Measurements from ENCODE around the gene PLEKHG3. TPM values are rescaled to one million over a fixed set of nuclear protein-coding genes. Genes with fewer than 3 reads are reported as not detected.

PLEKHG3 gene
- total RNA-seq, 1 donor from 2014 or later, result 12.6 TPM

GRCh38 chr14:64796369-64796768, 92.1 kb downstream of the PLEKHG3 start:
- Histone ChIP-seq H3K9me3 (ENCODE audit: low read depth) (no peaks in the 10 kb centered on the region), H3K27ac (no peak overlapping the region), H2AFZ (replicated peaks) (peak overlapping the region; percentile 24), H4K20me1 (ENCODE audit: low read depth) (no peaks in the 10 kb centered on the region), H3K27me3 (no peaks in the 10 kb centered on the region), H3K4me1 (peaks cover 3% of the 10 kb centered on the region), H3K79me2 (ENCODE audit: low read depth) (no peaks in the 10 kb centered on the region), H3K9ac (no peak overlapping the region), H3K4me3 (no peak overlapping the region), H3K36me3 (no peaks in the 10 kb centered on the region), H3F3A (ENCODE audit: low read depth) (no peaks in the 10 kb centered on the region), H3K4me2 (no peak overlapping the region)
- no peak overlapping the region for H3K4me3 Mint-ChIP-seq
- H3K27me3 Mint-ChIP-seq (ENCODE audit: insufficient read depth, low read depth), result peaks cover 5% of the 10 kb centered on the region
- H3K27ac Mint-ChIP-seq, result no peak overlapping the region
- no peaks in the 10 kb centered on the region for H3K36me3 Mint-ChIP-seq
- DNase-seq (ENCODE audit: low spot score), result no peak
- H3K4me1 Mint-ChIP-seq, result no peaks in the 10 kb centered on the region
- H3K9me3 Mint-ChIP-seq, result no peaks in the 10 kb centered on the region
- TF ChIP-seq EZH2phosphoT487 (IDR thresholded peaks at IDR 0.05) (no peak), EZH2 (IDR thresholded peaks at IDR 0.05) (no peak), CTCF (IDR thresholded peaks at IDR 0.05) (no peak)

- Mint-ChIP-seq H3K4me3 (no peak overlapping the region), H3K27ac (no peak overlapping the region)
These were observed 95.3 kb downstream of the PLEKHG3 start for GRCh38 chr14:64799555-64799954.

More at GRCh38 chr14:64799555-64799954, 95.3 kb downstream of the PLEKHG3 start:
- H4K20me1 ChIP-seq (ENCODE audit: low read depth), result no peaks in the 10 kb centered on the region
- H3K27me3 Mint-ChIP-seq (ENCODE audit: insufficient read depth, low read depth), result peaks cover 11% of the 10 kb centered on the region
- H3K4me1 Mint-ChIP-seq, result no peaks in the 10 kb centered on the region
- no peak overlapping the region for H3K9ac ChIP-seq
- H3K36me3 Mint-ChIP-seq, result no peaks in the 10 kb centered on the region
- no peaks in the 10 kb centered on the region for H3K9me3 Mint-ChIP-seq
- no peak overlapping the region for H3K4me3 ChIP-seq
- no peaks in the 10 kb centered on the region for H3K9me3 ChIP-seq (ENCODE audit: low read depth)
- no peak overlapping the region for H3K27ac ChIP-seq
- H3K79me2 ChIP-seq (ENCODE audit: low read depth), result no peaks in the 10 kb centered on the region
- no peak overlapping the region for H3K4me2 ChIP-seq
- no peaks in the 10 kb centered on the region for H3K27me3 ChIP-seq
- no peaks in the 10 kb centered on the region for H3K36me3 ChIP-seq
- H3F3A ChIP-seq (ENCODE audit: low read depth), result no peaks in the 10 kb centered on the region
- H3K4me1 ChIP-seq, result peaks cover 4% of the 10 kb centered on the region
- H2AFZ ChIP-seq (replicated peaks), result no peak overlapping the region
- DNase-seq (ENCODE audit: low spot score), result no peak
- TF ChIP-seq CTCF (IDR thresholded peaks at IDR 0.05) (no peak), EZH2phosphoT487 (IDR thresholded peaks at IDR 0.05) (no peak), EZH2 (IDR thresholded peaks at IDR 0.05) (no peak)

Small RNAs within 50 kb of the gene (microRNA-seq; reads per million reads assigned to microRNA genes)
- gene MIR7855, result not detected

Other genes with a start within 250 kb of the PLEKHG3 start
- 2.4 and 3.2 TPM in 2 replicates for gene AKAP5, start 238.9 kb upstream of the PLEKHG3 start, total RNA-seq (ENCODE audit: low replicate concordance)
- gene ZBTB25, start 200.6 kb upstream of the PLEKHG3 start, total RNA-seq (ENCODE audit: low replicate concordance), result 11.6 and 14.3 TPM in 2 replicates
- gene ZBTB1, start 199.7 kb upstream of the PLEKHG3 start, total RNA-seq (ENCODE audit: low replicate concordance), result 40.9 and 53.3 TPM in 2 replicates
- gene HSPA2, start 163.7 kb upstream of the PLEKHG3 start, total RNA-seq (ENCODE audit: low replicate concordance), result 5.5 and 9.2 TPM in 2 replicates
- 0.81 TPM in 1 of 2 replicates, not detected in the other for gene PPP1R36, start 154.5 kb upstream of the PLEKHG3 start, total RNA-seq (ENCODE audit: low replicate concordance)
- gene SPTB, start 175.5 kb downstream of the PLEKHG3 start, total RNA-seq (ENCODE audit: low replicate concordance), result 0.09 and 0.77 TPM in 2 replicates
- gene CHURC1, start 210.0 kb downstream of the PLEKHG3 start, total RNA-seq (ENCODE audit: low replicate concordance), result 24.3 and 59.8 TPM in 2 replicates
- gene GPX2, start 238.3 kb downstream of the PLEKHG3 start, total RNA-seq (ENCODE audit: low replicate concordance), result not detected in 2 replicates

All from neural progenitor cell (in vitro differentiated cells).